GM23338 (cell line): ENCODE data around the gene BBS1.

Source experiments
- CTCF ChIP-seq, 2 experiments: fragments of 200-600 bp in 1 of 2; sonication (generic) in 1 of 2; conservative IDR thresholded peaks; 2 replicates each; pipeline versions ENCODE4 v1.5.1 to v1.6.1; 2016 to 2017; ENCODE audit warnings: antibody characterized with exemption in 2 of 2, low read depth in 2 of 2, mild to moderate bottlenecking in 2 of 2, moderate library complexity in 1 of 2
- ZNF462 ChIP-seq: fragments of 250-450 bp; sonication (Bioruptor Pico); IDR thresholded peaks from 2 replicates; pipeline ENCODE4 v1.5.0; 2020; ENCODE audit warnings: mild to moderate bottlenecking, moderate library complexity

GRCh38 chr11:66497206-66497605, 13.2 kb upstream of the BBS1 start:
- no peak for TF ChIP-seq ZNF462
- no peak for TF ChIP-seq CTCF (conservative IDR thresholded peaks at IDR 0.05; ENCODE audit: low read depth in 2 of 2)
